Measurements from ENCODE around the gene PAK5. TPM values are rescaled to one million over a fixed set of nuclear protein-coding genes. Genes with fewer than 3 reads are reported as not detected.

PAK5 gene
- polyA plus RNA-seq, 1 of the 3 experiments (the other 2 are of a cell fraction), result 0.03 TPM

DNA sequence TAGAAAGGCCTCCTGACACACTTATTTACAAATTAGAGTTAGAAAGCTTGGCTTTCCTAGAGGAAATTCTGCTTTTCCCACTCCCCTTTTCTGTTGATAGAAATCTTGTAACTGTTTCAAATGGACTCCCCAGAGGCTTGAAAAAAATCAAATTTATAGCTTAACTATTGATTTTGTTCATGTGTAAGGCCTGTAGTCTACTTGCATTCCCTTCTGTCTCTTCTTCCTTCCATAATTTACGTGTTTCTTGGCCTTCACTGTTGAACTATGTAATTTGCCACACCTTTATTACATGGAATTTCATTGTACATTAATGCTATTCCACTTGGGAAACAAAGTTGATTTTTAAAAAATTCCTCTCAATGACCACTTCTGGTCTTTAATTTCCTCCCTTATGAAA lies 243.1 kb downstream of the PAK5 start:
- WGBS (ENCODE audit: low lambda C conversion rate), result 81% methylated on average over 1 of the region's 1 CpG
- no peaks in the 10 kb centered on the region for H3K27me3 ChIP-seq (ENCODE audit: insufficient read depth)
- 0 out of 2 replicates have a peak, but pooled peaks cover 3% of the 10 kb centered on the region for H3K9me3 ChIP-seq
- H3K79me2 ChIP-seq (ENCODE audit: insufficient read depth), result no peaks in the 10 kb centered on the region
- H4K20me1 ChIP-seq (ENCODE audit: insufficient read depth), result no peaks in the 10 kb centered on the region
- H3K36me3 ChIP-seq (replicated peaks in 1 of 2; ENCODE audit: control insufficient read depth in 1 of 2, insufficient read depth in 2 of 2, low read length in 1 of 2), result no peaks in the 10 kb centered on the region
- CTCF ChIA-PET, result interaction anchor here (1.2 to 2.3 kb wide), 3 partner anchors 11 to 188 kb away, joined by 3 to 14 read pairs (median 9); no protein-coding TSS in a partner anchor
- no peak overlapping the region for H3K4me3 ChIP-seq (ENCODE audit: low read depth in 2 of 2, low read length in 1 of 2)
- no peak overlapping the region for H2AFZ ChIP-seq (ENCODE audit: low read depth)
- H3K4me2 ChIP-seq, result no peak overlapping the region
- no peak for DNase-seq
- H3F3A ChIP-seq (replicated peaks; ENCODE audit: insufficient read depth), result peaks cover 9% of the 10 kb centered on the region
- POLR2A ChIA-PET, result no interaction called here
- peaks cover 2 to 6% of the 10 kb centered on the region in 2 experiments; a peak in 1 of 4 replicates for H3K4me1 ChIP-seq (ENCODE audit: control insufficient read depth in 1 of 2, insufficient read depth in 2 of 2, low read depth in 1 of 2, low read length in 1 of 2)
- H3K27ac ChIP-seq (ENCODE audit: low read depth in 2 of 2, low read length in 1 of 2), result no peak overlapping the region
- no peak overlapping the region for H3K9ac ChIP-seq
- no peak for TF ChIP-seq EZH2phosphoT487 (IDR thresholded peaks at IDR 0.05; ENCODE audit: borderline replicate concordance, low read depth)
- no peaks in the 10 kb centered on the region for H3K9me2 ChIP-seq

DNA sequence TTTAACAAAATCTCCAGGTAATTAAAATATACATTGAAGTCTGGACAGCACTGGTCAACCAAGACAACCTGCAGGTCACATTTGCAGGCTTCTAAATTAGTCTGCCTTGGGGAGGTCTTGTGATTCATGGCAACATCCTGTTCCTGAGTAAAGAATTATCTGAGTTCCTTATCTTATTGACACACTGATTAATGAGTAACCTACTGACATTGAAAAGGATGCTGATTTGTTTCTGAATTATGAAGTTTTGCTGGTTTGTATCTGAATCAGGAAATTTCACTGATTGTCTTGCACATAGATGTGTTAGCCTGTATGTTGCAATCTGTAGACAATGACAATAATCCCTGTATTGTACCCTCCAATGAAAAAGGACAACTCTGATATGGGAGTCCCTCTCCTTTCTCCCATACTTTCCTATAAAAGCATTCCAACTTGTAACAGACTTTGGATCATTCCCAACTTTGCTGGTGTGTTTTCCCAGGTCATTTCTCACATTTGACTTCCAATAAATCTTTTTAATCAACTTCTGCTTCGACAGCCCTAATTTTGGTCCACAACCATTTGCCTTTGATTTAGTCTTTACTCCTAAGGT lies 244.5 kb downstream of the PAK5 start:
- Histone ChIP-seq H3K4me3 (ENCODE audit: low read depth in 2 of 2, low read length in 1 of 2) (no peak overlapping the region), H4K20me1 (ENCODE audit: insufficient read depth) (no peaks in the 10 kb centered on the region), H3K9ac (no peak overlapping the region), H3K27ac (ENCODE audit: low read depth in 2 of 2, low read length in 1 of 2) (no peak overlapping the region), H3K4me1 (ENCODE audit: control insufficient read depth in 1 of 2, insufficient read depth in 2 of 2, low read depth in 1 of 2, low read length in 1 of 2) (0 out of 4 replicates have a peak, but pooled peaks cover 0 to 6% of the 10 kb centered on the region in 2 experiments), H3K36me3 (replicated peaks in 1 of 2; ENCODE audit: control insufficient read depth in 1 of 2, insufficient read depth in 2 of 2, low read length in 1 of 2) (no peaks in the 10 kb centered on the region), H3F3A (replicated peaks; ENCODE audit: insufficient read depth) (peaks cover 9% of the 10 kb centered on the region), H3K9me3 (no peaks in the 10 kb centered on the region), H3K9me2 (no peaks in the 10 kb centered on the region), H3K27me3 (ENCODE audit: insufficient read depth) (no peaks in the 10 kb centered on the region), H2AFZ (ENCODE audit: low read depth) (no peak overlapping the region), H3K4me2 (no peak overlapping the region), H3K79me2 (ENCODE audit: insufficient read depth) (no peaks in the 10 kb centered on the region)
- TF ChIP-seq FOSL2 (IDR thresholded peaks at IDR 0.05; ENCODE audit: borderline replicate concordance, low read depth), result peak; percentile 33; the same call in 1 of the 2 replicates
- peak; percentile 39; the same call in 1 of the 2 replicates for TF ChIP-seq NFIC (IDR thresholded peaks at IDR 0.05; ENCODE audit: borderline replicate concordance)
- TF ChIP-seq JUND (IDR thresholded peaks at IDR 0.05), result peak; percentile 45; the same call in 1 of the 2 replicates
- TF ChIP-seq, protein P1, sequence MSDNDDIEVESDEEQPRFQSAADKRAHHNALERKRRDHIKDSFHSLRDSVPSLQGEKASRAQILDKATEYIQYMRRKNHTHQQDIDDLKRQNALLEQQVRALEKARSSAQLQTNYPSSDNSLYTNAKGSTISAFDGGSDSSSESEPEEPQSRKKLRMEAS (IDR thresholded peaks at IDR 0.05; ENCODE audit: low read depth), result no peak
- TF ChIP-seq, protein P2, sequence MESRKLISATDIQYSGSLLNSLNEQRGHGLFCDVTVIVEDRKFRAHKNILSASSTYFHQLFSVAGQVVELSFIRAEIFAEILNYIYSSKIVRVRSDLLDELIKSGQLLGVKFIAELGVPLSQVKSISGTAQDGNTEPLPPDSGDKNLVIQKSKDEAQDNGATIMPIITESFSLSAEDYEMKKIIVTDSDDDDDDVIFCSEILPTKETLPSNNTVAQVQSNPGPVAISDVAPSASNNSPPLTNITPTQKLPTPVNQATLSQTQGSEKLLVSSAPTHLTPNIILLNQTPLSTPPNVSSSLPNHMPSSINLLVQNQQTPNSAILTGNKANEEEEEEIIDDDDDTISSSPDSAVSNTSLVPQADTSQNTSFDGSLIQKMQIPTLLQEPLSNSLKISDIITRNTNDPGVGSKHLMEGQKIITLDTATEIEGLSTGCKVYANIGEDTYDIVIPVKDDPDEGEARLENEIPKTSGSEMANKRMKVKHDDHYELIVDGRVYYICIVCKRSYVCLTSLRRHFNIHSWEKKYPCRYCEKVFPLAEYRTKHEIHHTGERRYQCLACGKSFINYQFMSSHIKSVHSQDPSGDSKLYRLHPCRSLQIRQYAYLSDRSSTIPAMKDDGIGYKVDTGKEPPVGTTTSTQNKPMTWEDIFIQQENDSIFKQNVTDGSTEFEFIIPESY (IDR thresholded peaks at IDR 0.05; ENCODE audit: borderline replicate concordance, low read depth), result no peak
- peak; percentile 53 for TF ChIP-seq TCF12 (IDR thresholded peaks at IDR 0.05)
- no peak for TF ChIP-seq MEF2A (IDR thresholded peaks at IDR 0.05; ENCODE audit: borderline replicate concordance, low read depth)
- TF ChIP-seq, protein P3, sequence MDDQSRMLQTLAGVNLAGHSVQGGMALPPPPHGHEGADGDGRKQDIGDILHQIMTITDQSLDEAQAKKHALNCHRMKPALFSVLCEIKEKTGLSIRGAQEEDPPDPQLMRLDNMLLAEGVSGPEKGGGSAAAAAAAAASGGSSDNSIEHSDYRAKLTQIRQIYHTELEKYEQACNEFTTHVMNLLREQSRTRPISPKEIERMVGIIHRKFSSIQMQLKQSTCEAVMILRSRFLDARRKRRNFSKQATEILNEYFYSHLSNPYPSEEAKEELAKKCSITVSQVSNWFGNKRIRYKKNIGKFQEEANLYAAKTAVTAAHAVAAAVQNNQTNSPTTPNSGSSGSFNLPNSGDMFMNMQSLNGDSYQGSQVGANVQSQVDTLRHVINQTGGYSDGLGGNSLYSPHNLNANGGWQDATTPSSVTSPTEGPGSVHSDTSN (IDR thresholded peaks at IDR 0.05), result peak; percentile 84
- TF ChIP-seq EP300 (IDR thresholded peaks at IDR 0.05; ENCODE audit: borderline replicate concordance in 1 of 2, low read depth in 1 of 2, low read length in 1 of 2), result peak; percentile 31 to 61; a peak in 3 of 4 replicates
- 0 out of 2 replicates have a peak, but pooled peaks have one; percentile 25 for TF ChIP-seq TEAD4 (IDR thresholded peaks at IDR 0.05; ENCODE audit: borderline replicate concordance, insufficient read depth)
- no peak for TF ChIP-seq NRF1 (IDR thresholded peaks at IDR 0.05; ENCODE audit: low read depth, low read length)
- TF ChIP-seq RXRA (IDR thresholded peaks at IDR 0.05; ENCODE audit: borderline replicate concordance, low read depth), result no peak
- TF ChIP-seq ELF1 (IDR thresholded peaks at IDR 0.05), result no peak
- ChIA-PET POLR2A (no interaction called here), CTCF (interaction anchor here (1.1 to 2.8 kb wide), 2 partner anchors 21 to 186 kb away, joined by 4 to 8 read pairs; no protein-coding TSS in a partner anchor)
- no peak for DNase-seq
- WGBS (ENCODE audit: low lambda C conversion rate), result 53% methylated on average over 1 of the region's 1 CpG

Data from SK-N-SH (cell line).